HG03060 (cell line): ENCODE results near the gene PIWIL1.

Experiments
- ATAC-seq: cut with Tn5 transposase; IDR thresholded peaks from one replicate; pipeline ENCODE4 v1.9.1; 2021; ENCODE audit warnings: low read depth, moderate number of reproducible peaks; ENCODE audit not compliant: unreplicated experiment

The PIWIL1 gene

GRCh38 chr12:130335517-130336392 is 1.9 kb upstream of the PIWIL1 start:
- ATAC-seq: no peak

- no peak for ATAC-seq
These were observed 782 bp upstream of the PIWIL1 start for GRCh38 chr12:130336723-130337487.

- no peak for ATAC-seq
These were observed 1.3 kb downstream of the PIWIL1 start for GRCh38 chr12:130338794-130339601.

- ATAC-seq: no peak
These were observed 2.3 kb downstream of the PIWIL1 start for GRCh38 chr12:130339951-130340350.

GRCh38 chr12:130342442-130342841 is 4.8 kb downstream of the PIWIL1 start:
- no peak for ATAC-seq

GRCh38 chr12:130342842-130343241 is 5.2 kb downstream of the PIWIL1 start:
- no peak for ATAC-seq

GRCh38 chr12:130344529-130344928 is 6.8 kb downstream of the PIWIL1 start:
- ATAC-seq: no peak

GRCh38 chr12:130345292-130345691 is 7.6 kb downstream of the PIWIL1 start:
- ATAC-seq: no peak

GRCh38 chr12:130347588-130347987 is 9.9 kb downstream of the PIWIL1 start:
- ATAC-seq: no peak

GRCh38 chr12:130350715-130351114 is 13.0 kb downstream of the PIWIL1 start:
- no peak for ATAC-seq

- no peak for ATAC-seq
These were observed 13.6 kb downstream of the PIWIL1 start for GRCh38 chr12:130351326-130351725.

GRCh38 chr12:130353081-130353480 is 15.4 kb downstream of the PIWIL1 start:
- ATAC-seq: no peak

GRCh38 chr12:130354407-130354806 is 16.7 kb downstream of the PIWIL1 start:
- ATAC-seq: no peak

GRCh38 chr12:130356222-130356621 is 18.5 kb downstream of the PIWIL1 start:
- ATAC-seq: no peak

- no peak for ATAC-seq
These were observed 19.6 kb downstream of the PIWIL1 start for GRCh38 chr12:130357241-130357640.

GRCh38 chr12:130357729-130358330 is 20.1 kb downstream of the PIWIL1 start:
- no peak for ATAC-seq

- no peak for ATAC-seq
These were observed 24.4 kb downstream of the PIWIL1 start for GRCh38 chr12:130362060-130362459.

GRCh38 chr12:130364578-130364977 is 26.9 kb downstream of the PIWIL1 start:
- no peak for ATAC-seq

GRCh38 chr12:130366159-130366558 is 28.5 kb downstream of the PIWIL1 start:
- no peak for ATAC-seq

- ATAC-seq: no peak
These were observed 29.3 kb downstream of the PIWIL1 start for GRCh38 chr12:130367003-130367402.
